GM12891 (cell line): ENCODE results near the gene CILP2.

Experiments used
- POLR2A ChIP-seq: IDR thresholded peaks from 2 replicates; pipeline ENCODE4 v1.6.1; 2011; ENCODE audit warnings: low read depth, low read length, control low read depth
- POLR2AphosphoS5 ChIP-seq: IDR thresholded peaks from 2 replicates; pipeline ENCODE4 v1.6.1; 2011; ENCODE audit warnings: low read depth, low read length, control low read depth
- POU2F2 ChIP-seq: IDR thresholded peaks from 2 replicates; pipeline ENCODE4 v1.6.1; 2011; ENCODE audit warnings: low read depth, mild to moderate bottlenecking, control low read depth, low read length, moderate library complexity
- SPI1 ChIP-seq: IDR thresholded peaks from 2 replicates; pipeline ENCODE4 v1.6.1; 2011; ENCODE audit warnings: low read depth, low read length, control low read depth
- TAF1 ChIP-seq: IDR thresholded peaks from 2 replicates; pipeline ENCODE4 v1.6.1; 2011; ENCODE audit warnings: low read depth, low read length, control low read depth

DNA sequence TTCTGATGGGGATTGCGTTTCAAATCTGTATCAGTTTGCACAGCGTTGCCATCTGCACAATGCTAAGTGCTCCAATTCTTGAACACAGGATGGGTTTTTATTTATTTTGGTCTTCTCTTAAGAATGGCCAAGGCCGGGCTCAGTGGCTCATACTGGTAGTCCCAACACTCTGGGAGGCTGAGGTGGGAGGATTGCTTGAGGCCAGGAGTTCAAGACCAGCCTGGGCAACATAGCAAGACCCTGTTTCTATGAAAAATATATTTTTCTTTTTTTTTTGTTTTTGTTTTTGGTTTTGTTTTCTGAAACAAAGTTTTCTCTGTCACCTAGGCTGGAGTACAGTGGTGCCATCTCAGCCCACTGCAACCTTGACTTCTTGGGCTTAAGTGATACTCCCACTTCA, 14.9 kb upstream of the CILP2 start:
- TF ChIP-seq POLR2A (no peak), TAF1 (no peak), SPI1 (no peak), POU2F2 (no peak), POLR2AphosphoS5 (no peak)
